BE2C (cell line): Measurements from ENCODE around the gene ZSWIM5.

Experiments used
- DNase-seq: peaks from one replicate; pipeline ENCODE4 v3.0.0-alpha.2; 2020
- H3K27me3 ChIP-seq: fragments of 250-450 bp; sonication (Bioruptor Pico); 2 replicates; pipeline ENCODE4 v1.5.1; 2020; ENCODE audit warnings: mild to moderate bottlenecking
- H3K36me3 ChIP-seq: fragments of 250-450 bp; sonication (Bioruptor Pico); 2 replicates; pipeline ENCODE4 v1.5.1; 2020; ENCODE audit warnings: mild to moderate bottlenecking
- H3K4me1 ChIP-seq: fragments of 250-450 bp; sonication (Bioruptor Pico); 2 replicates; pipeline ENCODE4 v1.5.1; 2020
- H3K4me3 ChIP-seq: 2 replicates; pipeline ENCODE4 v1.5.1; 2011; ENCODE audit warnings: low read depth, low read length
- H3K9me3 ChIP-seq: fragments of 250-450 bp; sonication (Bioruptor Pico); 2 replicates; pipeline ENCODE4 v1.5.1; 2020
- CTCF ChIP-seq: IDR thresholded peaks from 2 replicates; pipeline ENCODE4 v1.5.1; 2012; ENCODE audit warnings: mild to moderate bottlenecking, low read depth, low read length

The ZSWIM5 gene

GRCh38 chr1:45057542-45057941 is 148.9 kb downstream of the ZSWIM5 start:
- no peak for DNase-seq
- no peaks in the 10 kb centered on the region for H3K27me3 ChIP-seq
- H3K4me3 ChIP-seq, result no peak overlapping the region
- no peaks in the 10 kb centered on the region for H3K9me3 ChIP-seq
- no peaks in the 10 kb centered on the region for H3K36me3 ChIP-seq
- H3K4me1 ChIP-seq, result no peaks in the 10 kb centered on the region
- TF ChIP-seq CTCF, result no peak

- TF ChIP-seq CTCF, result no peak
- H3K27me3 ChIP-seq, result no peaks in the 10 kb centered on the region
- no peak overlapping the region for H3K4me3 ChIP-seq
- H3K36me3 ChIP-seq, result no peaks in the 10 kb centered on the region
- no peaks in the 10 kb centered on the region for H3K4me1 ChIP-seq
- DNase-seq, result no peak
- H3K9me3 ChIP-seq, result no peaks in the 10 kb centered on the region
Observed at GRCh38 chr1:45051005-45051772, 155.2 kb downstream of the ZSWIM5 start.

GRCh38 chr1:45047032-45047431 is 159.4 kb downstream of the ZSWIM5 start:
- no peak for DNase-seq
- TF ChIP-seq CTCF, result no peak

GRCh38 chr1:45044916-45045315 is 161.5 kb downstream of the ZSWIM5 start:
- Histone ChIP-seq H3K4me3 (no peak overlapping the region), H3K36me3 (no peaks in the 10 kb centered on the region), H3K27me3 (no peaks in the 10 kb centered on the region), H3K9me3 (no peaks in the 10 kb centered on the region), H3K4me1 (no peaks in the 10 kb centered on the region)
- TF ChIP-seq CTCF, result no peak
- DNase-seq, result no peak

More at GRCh38 chr1:45047032-45047431, 159.4 kb downstream of the ZSWIM5 start:
- H3K4me3 ChIP-seq, result no peak overlapping the region
- no peaks in the 10 kb centered on the region for H3K4me1 ChIP-seq
- H3K36me3 ChIP-seq, result no peaks in the 10 kb centered on the region
- no peaks in the 10 kb centered on the region for H3K9me3 ChIP-seq
- H3K27me3 ChIP-seq, result no peaks in the 10 kb centered on the region

GRCh38 chr1:45043094-45043493 is 163.3 kb downstream of the ZSWIM5 start:
- Histone ChIP-seq H3K36me3 (no peaks in the 10 kb centered on the region), H3K27me3 (no peaks in the 10 kb centered on the region), H3K4me3 (no peak overlapping the region), H3K4me1 (no peaks in the 10 kb centered on the region), H3K9me3 (no peaks in the 10 kb centered on the region)
- TF ChIP-seq CTCF, result no peak
- no peak for DNase-seq

GRCh38 chr1:45040297-45040696 is 166.1 kb downstream of the ZSWIM5 start:
- Histone ChIP-seq H3K4me1 (no peaks in the 10 kb centered on the region), H3K9me3 (no peaks in the 10 kb centered on the region), H3K4me3 (no peak overlapping the region), H3K36me3 (no peaks in the 10 kb centered on the region), H3K27me3 (no peaks in the 10 kb centered on the region)
- TF ChIP-seq CTCF, result no peak
- no peak for DNase-seq
